ENCODE measurements around the gene HUWE1. TPM values are rescaled to one million over a fixed set of nuclear protein-coding genes. Genes with fewer than 3 reads are reported as not detected.

Gene HUWE1
- total and polyA plus RNA-seq, 9 of the 15 experiments (the other 6 are each of a cell fraction or from before 2014, with no cell fraction given) = 23.9 to 204 (median 65.1) TPM

DNA sequence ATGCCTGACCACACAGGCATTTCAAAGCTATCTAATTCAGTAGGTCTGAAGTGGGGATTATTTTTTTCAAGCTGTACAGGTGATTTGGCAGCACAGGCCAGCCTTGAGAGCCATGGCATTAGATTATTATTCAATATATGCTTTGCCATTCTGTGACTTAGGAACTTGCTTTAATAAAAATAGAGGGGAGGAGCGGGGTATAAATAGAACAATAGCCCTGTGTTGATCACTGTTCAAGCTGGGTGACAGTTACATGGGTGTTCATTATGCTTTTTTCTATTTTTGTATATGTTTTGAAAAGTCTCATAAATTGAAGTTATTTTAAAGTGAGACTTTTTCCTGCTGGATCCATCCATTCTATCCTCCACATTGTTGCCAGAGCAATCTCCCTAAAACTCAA lies 20.3 kb downstream of the HUWE1 start (continued):
- TF ChIP-seq, protein P1, sequence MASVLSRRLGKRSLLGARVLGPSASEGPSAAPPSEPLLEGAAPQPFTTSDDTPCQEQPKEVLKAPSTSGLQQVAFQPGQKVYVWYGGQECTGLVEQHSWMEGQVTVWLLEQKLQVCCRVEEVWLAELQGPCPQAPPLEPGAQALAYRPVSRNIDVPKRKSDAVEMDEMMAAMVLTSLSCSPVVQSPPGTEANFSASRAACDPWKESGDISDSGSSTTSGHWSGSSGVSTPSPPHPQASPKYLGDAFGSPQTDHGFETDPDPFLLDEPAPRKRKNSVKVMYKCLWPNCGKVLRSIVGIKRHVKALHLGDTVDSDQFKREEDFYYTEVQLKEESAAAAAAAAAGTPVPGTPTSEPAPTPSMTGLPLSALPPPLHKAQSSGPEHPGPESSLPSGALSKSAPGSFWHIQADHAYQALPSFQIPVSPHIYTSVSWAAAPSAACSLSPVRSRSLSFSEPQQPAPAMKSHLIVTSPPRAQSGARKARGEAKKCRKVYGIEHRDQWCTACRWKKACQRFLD (CRISPR knock-in tag; IDR thresholded peaks at IDR 0.05) = no peak
- TF ChIP-seq KDM4B (IDR thresholded peaks at IDR 0.05; ENCODE audit: borderline replicate concordance in 2 of 2, low read depth in 1 of 2) (no peak), MYNN (IDR thresholded peaks at IDR 0.05) (no peak), MYNN (CRISPR knock-in tag; IDR thresholded peaks at IDR 0.05) (no peak), TCF7 (IDR thresholded peaks at IDR 0.05; ENCODE audit: borderline replicate concordance) (no peak), NFYB (IDR thresholded peaks at IDR 0.05; ENCODE audit: extremely low read depth, insufficient read length) (no peak), ZNF766 (CRISPR knock-in tag; conservative IDR thresholded peaks at IDR 0.05) (no peak)

DNA sequence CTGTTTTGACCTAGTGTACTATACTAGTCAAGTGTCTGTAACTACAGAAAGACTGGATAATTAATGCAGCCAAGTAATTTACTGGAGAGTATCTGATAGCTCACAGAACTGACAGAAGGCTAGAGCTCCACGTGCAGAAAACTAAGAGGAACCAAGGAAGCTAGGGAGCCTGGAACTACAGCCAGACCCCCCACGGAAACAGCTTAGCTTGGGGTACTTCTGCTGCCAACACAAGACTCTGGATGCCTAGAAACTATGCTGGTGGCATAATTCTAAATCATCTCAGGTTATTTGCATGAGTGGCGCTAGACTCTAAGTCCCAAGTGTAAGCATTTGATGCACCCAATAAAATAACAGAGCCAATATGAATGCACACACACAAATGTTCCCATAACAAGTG lies 26.5 kb downstream of the HUWE1 start:
- DNase-seq (ENCODE audit: extremely low read depth in 1 of 4, low spot score in 3 of 4) = no peak
- no peak for ATAC-seq
- Histone ChIP-seq H3K36me3 (ENCODE audit: control insufficient read depth, insufficient read depth, low read length) (peaks cover 44% of the 10 kb centered on the region), H3K4me3 (no peak overlapping the region), H3K27ac (ENCODE audit: extremely low read depth, low read depth, low read length) (no peak overlapping the region), H3K9me1 (ENCODE audit: control insufficient read depth, insufficient read depth, low read length) (no peaks in the 10 kb centered on the region), H3K27me3 (ENCODE audit: control insufficient read depth in 2 of 2, insufficient read depth in 2 of 2, low read length in 2 of 2) (no peaks in the 10 kb centered on the region), H3K4me1 (replicated peaks in 1 of 2; ENCODE audit: control insufficient read depth in 2 of 2, insufficient read depth in 2 of 2, low read length in 2 of 2) (no peaks in the 10 kb centered on the region; a peak in 2 of 5 replicates), H3K4me2 (ENCODE audit: insufficient read depth, low read length) (no peak overlapping the region), H3K9ac (ENCODE audit: insufficient read depth in 1 of 2, low read depth in 2 of 2, low read length in 2 of 2) (no peak overlapping the region), H3K9me3 (replicated peaks; ENCODE audit: control insufficient read depth, insufficient read depth, low read depth, low read length) (no peaks in the 10 kb centered on the region), H2AFZ (ENCODE audit: low read depth, low read length) (no peak overlapping the region), H3K79me2 (ENCODE audit: control insufficient read depth, insufficient read depth, low read length) (peaks cover 89% of the 10 kb centered on the region), H4K20me1 (replicated peaks; ENCODE audit: control insufficient read depth, insufficient read depth, low read length) (peaks cover 14% of the 10 kb centered on the region; the same call in 1 of the 2 replicates)
- no TSS peak for BruUV-seq (replicated peaks)
- POLR2A ChIA-PET = no interaction called here
- in situ Hi-C loops (cut with MboI) (no loop called here), intact Hi-C loops (cut with micrococcal nuclease) (no loop called here)
- no peak for FAIRE-seq
- WGBS (ENCODE audit: insufficient coverage, low coverage, missing lambda C conversion rate) = 81% methylated on average over 3 of the region's 3 CpGs
- CTCF ChIA-PET (ENCODE audit: low intra/inter-chr PET ratio) = no interaction called here
- TF ChIP-seq, protein P2, sequence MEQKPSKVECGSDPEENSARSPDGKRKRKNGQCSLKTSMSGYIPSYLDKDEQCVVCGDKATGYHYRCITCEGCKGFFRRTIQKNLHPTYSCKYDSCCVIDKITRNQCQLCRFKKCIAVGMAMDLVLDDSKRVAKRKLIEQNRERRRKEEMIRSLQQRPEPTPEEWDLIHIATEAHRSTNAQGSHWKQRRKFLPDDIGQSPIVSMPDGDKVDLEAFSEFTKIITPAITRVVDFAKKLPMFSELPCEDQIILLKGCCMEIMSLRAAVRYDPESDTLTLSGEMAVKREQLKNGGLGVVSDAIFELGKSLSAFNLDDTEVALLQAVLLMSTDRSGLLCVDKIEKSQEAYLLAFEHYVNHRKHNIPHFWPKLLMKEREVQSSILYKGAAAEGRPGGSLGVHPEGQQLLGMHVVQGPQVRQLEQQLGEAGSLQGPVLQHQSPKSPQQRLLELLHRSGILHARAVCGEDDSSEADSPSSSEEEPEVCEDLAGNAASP (IDR thresholded peaks at IDR 0.05) = no peak
- TF ChIP-seq SPI1 (IDR thresholded peaks at IDR 0.05; ENCODE audit: borderline replicate concordance, low read depth, low read length) (no peak), GATAD2B (IDR thresholded peaks at IDR 0.05; ENCODE audit: borderline replicate concordance) (no peak), ZBED1 (IDR thresholded peaks at IDR 0.05) (no peak), RAD51 (IDR thresholded peaks at IDR 0.05; ENCODE audit: borderline replicate concordance, low read depth) (no peak), GTF2A2 (tag; IDR thresholded peaks at IDR 0.05) (no peak), ZNF830 (CRISPR knock-in tag; IDR thresholded peaks at IDR 0.05) (no peak), MTA1 (IDR thresholded peaks at IDR 0.05; ENCODE audit: borderline replicate concordance) (no peak), PCBP2 (IDR thresholded peaks at IDR 0.05; ENCODE audit: low read depth, low read length, poor library complexity, severe bottlenecking) (no peak), ERF (CRISPR knock-in tag; IDR thresholded peaks at IDR 0.05) (no peak), PHF8 (IDR thresholded peaks at IDR 0.05; ENCODE audit: borderline replicate concordance, low read length) (no peak), SIN3B (IDR thresholded peaks at IDR 0.05; ENCODE audit: low read depth) (no peak)
- TF ChIP-seq, protein P3, sequence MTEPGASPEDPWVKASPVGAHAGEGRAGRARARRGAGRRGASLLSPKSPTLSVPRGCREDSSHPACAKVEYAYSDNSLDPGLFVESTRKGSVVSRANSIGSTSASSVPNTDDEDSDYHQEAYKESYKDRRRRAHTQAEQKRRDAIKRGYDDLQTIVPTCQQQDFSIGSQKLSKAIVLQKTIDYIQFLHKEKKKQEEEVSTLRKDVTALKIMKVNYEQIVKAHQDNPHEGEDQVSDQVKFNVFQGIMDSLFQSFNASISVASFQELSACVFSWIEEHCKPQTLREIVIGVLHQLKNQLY (CRISPR knock-in tag; conservative IDR thresholded peaks at IDR 0.05) = no peak

Data from K562 (cell line).